Measurements from ENCODE around the gene ZC3H13.

DNA sequence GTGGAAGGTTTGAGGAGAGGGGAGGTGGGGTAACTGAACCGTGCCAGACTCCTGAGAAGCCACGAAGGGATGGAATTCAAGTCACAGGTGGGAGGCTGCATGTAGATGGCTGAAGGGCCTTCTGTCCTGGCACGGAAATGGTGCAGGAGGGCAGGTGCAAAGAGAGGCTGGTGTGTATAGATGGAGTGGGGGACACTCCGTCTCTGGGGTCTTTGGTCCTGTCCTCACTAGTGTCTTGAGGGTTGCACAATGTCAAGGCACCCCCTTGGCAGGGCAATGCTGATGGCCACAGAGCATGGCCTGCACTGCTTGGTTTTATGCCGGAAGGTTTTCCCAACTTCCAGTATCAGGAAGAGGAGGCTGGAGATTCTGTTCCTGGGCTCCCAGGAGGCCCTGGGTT, 118.3 kb downstream of the ZC3H13 start:
- TF ChIP-seq GATA2 (IDR thresholded peaks at IDR 0.05; ENCODE audit: low read depth, low read length) (no peak), GATA3 (IDR thresholded peaks at IDR 0.05; ENCODE audit: low read depth, low read length) (no peak)
